Activated CD4-positive, alpha-beta T cell treated with anti-CD3 and anti-CD28 coated beads for 48 hours (primary cell): Measurements from ENCODE around the gene PTRH1.

ENCODE experiments used
- DNase-seq: peaks from one replicate; pipeline ENCODE4 v3.0.0-alpha.2; 2020

The PTRH1 gene

GRCh38 chr9:127693143-127693542 is 22.3 kb downstream of the PTRH1 start:
- DNase-seq = no peak

GRCh38 chr9:127692071-127692470 is 23.4 kb downstream of the PTRH1 start:
- DNase-seq = no peak

GRCh38 chr9:127690735-127691134 is 24.7 kb downstream of the PTRH1 start:
- DNase-seq = no peak

- no peak for DNase-seq
Measured at GRCh38 chr9:127689329-127690000, 26.0 kb downstream of the PTRH1 start.

- no peak for DNase-seq
Measured at GRCh38 chr9:127686461-127687393, 28.7 kb downstream of the PTRH1 start.

- DNase-seq = no peak
Measured at GRCh38 chr9:127684576-127684975, 30.9 kb downstream of the PTRH1 start.

GRCh38 chr9:127683723-127684122 is 31.7 kb downstream of the PTRH1 start:
- DNase-seq = no peak

- no peak for DNase-seq
Measured at GRCh38 chr9:127682351-127683136, 32.9 kb downstream of the PTRH1 start.

- DNase-seq = no peak
Measured at GRCh38 chr9:127680846-127681245, 34.6 kb downstream of the PTRH1 start.

- DNase-seq = no peak
Measured at GRCh38 chr9:127680226-127680625, 35.2 kb downstream of the PTRH1 start.

GRCh38 chr9:127679506-127679905 is 36.0 kb downstream of the PTRH1 start:
- DNase-seq = no peak

- no peak for DNase-seq
Measured at GRCh38 chr9:127676638-127677037, 38.8 kb downstream of the PTRH1 start.

GRCh38 chr9:127673234-127673633 is 42.2 kb downstream of the PTRH1 start:
- DNase-seq = no peak

GRCh38 chr9:127667906-127668305 is 47.6 kb downstream of the PTRH1 start:
- no peak for DNase-seq

GRCh38 chr9:127667127-127667844 is 48.2 kb downstream of the PTRH1 start:
- no peak for DNase-seq

GRCh38 chr9:127664678-127665507 is 50.6 kb downstream of the PTRH1 start:
- no peak for DNase-seq

GRCh38 chr9:127664324-127664677 is 51.2 kb downstream of the PTRH1 start:
- DNase-seq = no peak
